HEK293T (cell line): Measurements from ENCODE around the gene MYH14.

Experiments used
- ARNT ChIP-seq: fragments of 450-650 bp; IDR thresholded peaks from 2 replicates; pipeline ENCODE4 v1.6.1; 2017; ENCODE audit warnings: mild to moderate bottlenecking
- BHLHE40 ChIP-seq: fragments of 450-650 bp; IDR thresholded peaks from 2 replicates; pipeline ENCODE4 v1.6.1; 2016; ENCODE audit warnings: mild to moderate bottlenecking, moderate library complexity, borderline replicate concordance
- ELF4 ChIP-seq: fragments of 450-650 bp; IDR thresholded peaks from 2 replicates; pipeline ENCODE4 v1.6.1; 2017; ENCODE audit warnings: antibody characterized with exemption
- FOXA1 ChIP-seq: fragments of 450-650 bp; IDR thresholded peaks from 2 replicates; pipeline ENCODE4 v1.6.1; 2016; ENCODE audit warnings: mild to moderate bottlenecking
- FOXM1 ChIP-seq: fragments of 450-650 bp; IDR thresholded peaks from 2 replicates; pipeline ENCODE4 v1.6.1; 2017; ENCODE audit warnings: mild to moderate bottlenecking, borderline replicate concordance
- HDGF ChIP-seq: fragments of 450-650 bp; IDR thresholded peaks from 2 replicates; pipeline ENCODE4 v1.6.1; 2017; ENCODE audit warnings: antibody characterized with exemption, borderline replicate concordance
- LEF1 ChIP-seq: fragments of 450-650 bp; IDR thresholded peaks from 2 replicates; pipeline ENCODE4 v1.6.1; 2017; ENCODE audit warnings: mild to moderate bottlenecking, borderline replicate concordance
- SP1 ChIP-seq: fragments of 450-650 bp; IDR thresholded peaks from 2 replicates; pipeline ENCODE4 v1.6.1; 2017
- SUZ12 ChIP-seq: fragments of 450-650 bp; IDR thresholded peaks from 2 replicates; pipeline ENCODE4 v1.6.1; 2016; ENCODE audit warnings: mild to moderate bottlenecking
- ZNF384 ChIP-seq: fragments of 450-650 bp; IDR thresholded peaks from 2 replicates; pipeline ENCODE4 v1.6.1; 2016

DNA sequence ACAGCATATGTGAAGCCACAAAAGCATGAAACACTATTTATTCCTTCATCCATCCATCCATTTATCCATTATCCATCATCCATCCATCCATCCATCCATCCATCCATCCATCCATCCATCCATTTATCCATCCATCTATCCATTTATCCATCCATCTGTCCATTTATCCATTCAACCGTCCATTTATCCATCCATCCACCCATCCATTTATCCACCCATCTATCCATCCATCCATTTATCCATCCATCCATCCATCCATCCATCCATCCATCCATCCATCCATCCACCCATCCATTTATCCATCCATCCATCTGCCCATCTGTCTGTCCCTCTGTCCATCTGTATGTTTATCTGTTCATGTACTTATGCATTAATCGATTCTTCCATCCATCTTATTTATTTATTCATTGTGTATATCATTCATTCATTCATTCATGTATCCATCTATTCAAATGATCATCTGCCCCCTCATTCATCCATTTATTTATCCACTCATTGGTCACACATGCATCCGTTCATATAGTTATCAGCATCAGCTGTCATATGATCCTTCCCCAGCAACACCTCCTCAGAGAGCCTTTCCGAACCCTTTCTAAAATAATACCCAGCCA, 7.0 kb upstream of the MYH14 start:
- TF ChIP-seq SP1 (no peak), FOXM1 (no peak), FOXA1 (no peak), SUZ12 (no peak), ARNT (no peak), HDGF (no peak), LEF1 (no peak), BHLHE40 (no peak), ZNF384 (no peak), ELF4 (no peak)
